Cortex of kidney (tissue), 1 donor: ENCODE measurements around the gene LHX4.

Experiments
- DNase-seq: peaks from one replicate; lab custom pipeline; 2025; lab: John Stamatoyannopoulos, UW

The LHX4 gene

GRCh38 chr1:180309338-180309737 is 79.3 kb downstream of the LHX4 start:
- DNase-seq: no peak

GRCh38 chr1:180310095-180310494 is 80.0 kb downstream of the LHX4 start:
- no peak for DNase-seq

GRCh38 chr1:180311011-180311730 is 81.1 kb downstream of the LHX4 start:
- DNase-seq: no peak

GRCh38 chr1:180312926-180313325 is 82.9 kb downstream of the LHX4 start:
- DNase-seq: no peak

- DNase-seq: no peak
Observed at GRCh38 chr1:180327089-180327488, 97.0 kb downstream of the LHX4 start.
